Spleen (tissue), 11 donors: Measurements from ENCODE around the gene ARNT2. TPM values are rescaled to one million over a fixed set of nuclear protein-coding genes. Genes with fewer than 3 reads are reported as not detected.
"Not testable (repeated sequence)": the region's sequence is repeated elsewhere in the genome, so short reads cannot be mapped to it uniquely, and the experiment has no call there.

Experiments used
- DNase-seq: peaks from one replicate; pipeline ENCODE4 v3.0.0-alpha.2; 2020
- H3K27ac ChIP-seq, 8 donors: fragments of 200-600 bp; sonication (generic) in 7 of 8; 1 replicate in 4 of 8; 2 replicates in 4 of 8; pipeline versions ENCODE4 v1.5.0 to v1.8.0; 2016 to 2021; ENCODE audit warnings: inconsistent platforms in 4 of 8, mild to moderate bottlenecking in 4 of 8, moderate library complexity in 1 of 8
- H3K27me3 ChIP-seq, 7 donors: fragments of 200-600 bp; sonication (generic) in 6 of 7; replicated peaks in 1 of 7; 1 replicate in 4 of 7; 2 replicates in 3 of 7; pipeline versions ENCODE4 v1.5.0 to v1.8.0; 2016 to 2021; ENCODE audit warnings: inconsistent platforms in 3 of 7, mild to moderate bottlenecking in 1 of 7
- H3K36me3 ChIP-seq, 6 donors: fragments of 200-600 bp; sonication (generic) in 5 of 6; 1 replicate in 4 of 6; 2 replicates in 2 of 6; pipeline versions ENCODE4 v1.5.0 to v1.8.0; 2016 to 2021; ENCODE audit warnings: inconsistent platforms in 2 of 6
- H3K4me1 ChIP-seq, 6 donors: fragments of 200-600 bp; sonication (generic) in 5 of 6; 1 replicate in 3 of 6; 2 replicates in 3 of 6; pipeline versions ENCODE4 v1.5.0 to v1.8.0; 2016 to 2021; ENCODE audit warnings: inconsistent platforms in 3 of 6
- H3K4me3 ChIP-seq, 8 donors: fragments of 200-600 bp; sonication (generic) in 7 of 8; 1 replicate in 4 of 8; 2 replicates in 4 of 8; pipeline versions ENCODE4 v1.5.0 to v1.8.0; 2016 to 2021; ENCODE audit warnings: inconsistent platforms in 4 of 8, mild to moderate bottlenecking in 4 of 8, moderate library complexity in 2 of 8
- H3K9me3 ChIP-seq, 8 donors: fragments of 200-600 bp; sonication (generic) in 7 of 8; 1 replicate in 4 of 8; 2 replicates in 4 of 8; pipeline versions ENCODE4 v1.5.0 to v1.8.0; 2016 to 2021; ENCODE audit warnings: inconsistent platforms in 4 of 8
- POLR2A ChIP-seq, 3 donors: fragments of 450-650 bp; IDR thresholded peaks; one replicate each; pipeline ENCODE4 v1.5.1; 2017; ENCODE audit warnings: antibody characterized with exemption in 3 of 3, mild to moderate bottlenecking in 1 of 3
- POLR2AphosphoS5 ChIP-seq, 3 donors: sonication (generic); formaldehyde crosslinking; IDR thresholded peaks; one replicate each; pipeline ENCODE4 v1.5.1; 2017; ENCODE audit warnings: antibody characterized with exemption in 3 of 3
- WGBS, 5 donors: extraction: QIAGEN DNeasy Blood & Tissue Kit in 3 of 5; methylation state at CpG; one replicate each; pipeline versions ENCODE4 v1.1.5 to v1.1.7; 2013 to 2018; 5-methylcytosine and 5-hydroxymethylcytosine counted together
- intact Hi-C: fragments of 100-400 bp; cut with DNase I; formaldehyde crosslinking; loops from one replicate; pipeline ENCODE4 v1.15.0; 2023; ENCODE audit warnings: low total_unique reads
- polyA plus RNA-seq, 3 donors: library from polyadenylated mRNA; stranded (reverse); fragments of 200-250 nt; gene quantifications; one replicate each; pipeline ENCODE4 v1.2.1, GENCODE V29; 2013
- total RNA-seq, 7 donors: library from RNA; depleted of rRNA in 3 of 7; stranded (reverse); fragments of >200 nt in 3 of 7; fragmentation: NEBNext Ultra II Directional in 4 of 7; extraction: Animal tissue kit (Norgen Biotek cat#: 25700) in 4 of 7; gene quantifications; one replicate each; pipeline versions ENCODE4 v1.1.0 to v1.2.1, GENCODE V29; 2016 to 2021
- TF ChIP-seq, protein P1 (sequence below), 11 experiments: fragments of 200-600 bp in 7 of 11; fragments of 450-650 bp in 4 of 11; sonication (generic) in 4 of 11; IDR thresholded peaks in 8 of 11; conservative IDR thresholded peaks in 3 of 11; 1 replicate in 7 of 11; 2 replicates in 4 of 11; pipeline versions ENCODE4 v1.4.0 to v1.8.0; 2016 to 2021; ENCODE audit warnings: antibody characterized with exemption in 11 of 11, inconsistent platforms in 4 of 11, mild to moderate bottlenecking in 1 of 11
- donor health status: healthy with polysubstance abuse.
- donor health status: DM: no; HTN: no; CAD: no; lungs with moderate emphysema.
- donor health status: DM: no; HTN: no; CAD: no.
- donor health status: Bipolar disorder and iron deficiency.
- donor health status: healthy.
- donor health status: DM: no; HTN: no; CAD: no.
- donor health status: DM: yes; HTN: yes; CAD: no.

Gene ARNT2
- total and polyA plus RNA-seq, 10 donors = 1.9 to 12.3 (median 9.1) TPM

GRCh38 chr15:80389370-80389769 lies 14.8 kb upstream of the ARNT2 start:
- no peak for DNase-seq
- WGBS, 5 donors = 89 to 93% (median 91%) methylated on average over 1 of the region's 1 CpG
- Histone ChIP-seq H3K27ac (no peak overlapping the region), H3K4me1 (peaks cover 0 to 3% (median 0%) of the 10 kb centered on the region in 6 donors), H3K4me3 (no peak overlapping the region), H3K36me3 (no peaks in the 10 kb centered on the region), H3K9me3 (peaks cover 0 to 11% (median 0%) of the 10 kb centered on the region in 8 donors), H3K27me3 (peaks cover 0 to 8% (median 0%) of the 10 kb centered on the region in 7 donors)
- TF ChIP-seq POLR2AphosphoS5 (IDR thresholded peaks at IDR 0.05) (no peak), POLR2A (IDR thresholded peaks at IDR 0.05) (no peak)
- TF ChIP-seq, protein P1, sequence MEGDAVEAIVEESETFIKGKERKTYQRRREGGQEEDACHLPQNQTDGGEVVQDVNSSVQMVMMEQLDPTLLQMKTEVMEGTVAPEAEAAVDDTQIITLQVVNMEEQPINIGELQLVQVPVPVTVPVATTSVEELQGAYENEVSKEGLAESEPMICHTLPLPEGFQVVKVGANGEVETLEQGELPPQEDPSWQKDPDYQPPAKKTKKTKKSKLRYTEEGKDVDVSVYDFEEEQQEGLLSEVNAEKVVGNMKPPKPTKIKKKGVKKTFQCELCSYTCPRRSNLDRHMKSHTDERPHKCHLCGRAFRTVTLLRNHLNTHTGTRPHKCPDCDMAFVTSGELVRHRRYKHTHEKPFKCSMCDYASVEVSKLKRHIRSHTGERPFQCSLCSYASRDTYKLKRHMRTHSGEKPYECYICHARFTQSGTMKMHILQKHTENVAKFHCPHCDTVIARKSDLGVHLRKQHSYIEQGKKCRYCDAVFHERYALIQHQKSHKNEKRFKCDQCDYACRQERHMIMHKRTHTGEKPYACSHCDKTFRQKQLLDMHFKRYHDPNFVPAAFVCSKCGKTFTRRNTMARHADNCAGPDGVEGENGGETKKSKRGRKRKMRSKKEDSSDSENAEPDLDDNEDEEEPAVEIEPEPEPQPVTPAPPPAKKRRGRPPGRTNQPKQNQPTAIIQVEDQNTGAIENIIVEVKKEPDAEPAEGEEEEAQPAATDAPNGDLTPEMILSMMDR (IDR thresholded peaks at IDR 0.05 in 8 of 11, conservative IDR thresholded peaks at IDR 0.05 in 3 of 11) = no peak
- intact Hi-C loops = no loop called here

DNA sequence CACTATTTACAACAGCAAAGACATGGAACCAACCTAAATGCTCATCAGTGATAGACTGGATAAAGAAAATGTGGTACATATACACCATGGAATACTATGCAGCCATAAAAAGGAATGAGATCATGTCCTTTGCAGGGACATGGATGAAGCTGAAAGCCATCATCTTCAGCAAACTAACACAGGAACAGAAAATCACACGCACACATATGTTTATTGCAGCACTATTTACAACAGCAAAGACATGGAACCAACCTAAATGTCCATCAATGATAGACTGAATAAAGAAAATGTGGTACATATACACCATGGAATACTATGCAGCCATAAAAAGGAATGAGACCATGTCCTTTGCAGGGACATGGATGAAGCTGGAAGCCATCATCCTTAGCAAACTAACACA lies 13.2 kb upstream of the ARNT2 start:
- H3K36me3 ChIP-seq, DNase-seq, H3K27me3 ChIP-seq, H3K4me1 ChIP-seq, H3K27ac ChIP-seq, intact Hi-C loops, H3K4me3 ChIP-seq: not testable (repeated sequence)
- peaks cover 0 to 11% (median 0%) of the 10 kb centered on the region in 8 donors for H3K9me3 ChIP-seq
- 83 to 100% (median 95%) methylated on average over 1 of the region's 1 CpG for WGBS, 5 donors

GRCh38 chr15:80395616-80396015 lies 8.6 kb upstream of the ARNT2 start:
- WGBS, 5 donors = 63 to 84% (median 73%) methylated on average over 3 of the region's 3 CpGs
- TF ChIP-seq POLR2A (IDR thresholded peaks at IDR 0.05) (no peak), POLR2AphosphoS5 (IDR thresholded peaks at IDR 0.05) (no peak)
- TF ChIP-seq, protein P1 (IDR thresholded peaks at IDR 0.05 in 8 of 11, conservative IDR thresholded peaks at IDR 0.05 in 3 of 11) = no peak
- Histone ChIP-seq H3K4me1 (no peaks in the 10 kb centered on the region), H3K27ac (no peak overlapping the region), H3K36me3 (no peaks in the 10 kb centered on the region), H3K9me3 (peaks cover 0 to 6% (median 0%) of the 10 kb centered on the region in 8 donors), H3K27me3 (peaks cover 0 to 28% (median 0%) of the 10 kb centered on the region in 7 donors), H3K4me3 (no peak overlapping the region)
- no peak for DNase-seq
- intact Hi-C loops = no loop called here

GRCh38 chr15:80396096-80396495 lies 8.1 kb upstream of the ARNT2 start:
- no peak for TF ChIP-seq POLR2AphosphoS5 (IDR thresholded peaks at IDR 0.05)
- no peak for TF ChIP-seq POLR2A (IDR thresholded peaks at IDR 0.05)
- TF ChIP-seq, protein P1 (IDR thresholded peaks at IDR 0.05 in 8 of 11, conservative IDR thresholded peaks at IDR 0.05 in 3 of 11) = no peak
- intact Hi-C loops = no loop called here

DNA sequence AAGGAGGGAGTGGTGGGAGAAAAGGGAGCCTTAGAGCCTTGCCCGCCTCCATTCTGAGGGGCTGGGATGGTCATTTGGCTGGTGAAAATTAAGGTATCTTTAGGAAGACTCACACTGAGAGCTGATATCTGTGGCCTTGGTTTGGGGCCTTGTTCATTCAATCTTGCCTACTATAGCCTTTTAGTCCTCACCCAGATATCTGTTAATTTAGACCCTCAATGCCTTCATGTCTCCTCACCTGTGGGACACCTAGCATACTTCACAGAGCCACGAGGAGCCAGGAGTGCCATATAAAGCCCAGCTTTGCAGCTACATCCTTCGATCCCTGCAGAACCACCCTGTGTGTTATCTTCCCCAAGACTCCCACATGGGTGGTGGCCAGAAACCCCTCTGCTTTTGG lies 4.7 kb upstream of the ARNT2 start:
- Histone ChIP-seq H3K9me3 (no peaks in the 10 kb centered on the region), H3K27me3 (peaks cover 0 to 67% (median 21%) of the 10 kb centered on the region in 7 donors), H3K36me3 (no peaks in the 10 kb centered on the region), H3K4me1 (peaks cover 0 to 14% (median 4%) of the 10 kb centered on the region in 6 donors), H3K27ac (no peak overlapping the region), H3K4me3 (no peak overlapping the region)
- TF ChIP-seq POLR2A (IDR thresholded peaks at IDR 0.05) (no peak), POLR2AphosphoS5 (IDR thresholded peaks at IDR 0.05) (no peak)
- TF ChIP-seq, protein P1 (IDR thresholded peaks at IDR 0.05 in 8 of 11, conservative IDR thresholded peaks at IDR 0.05 in 3 of 11) = no peak
- intact Hi-C loops = no loop called here
- 84 to 89% (median 86%) methylated on average over 3 of the region's 3 CpGs for WGBS, 5 donors
- no peak for DNase-seq

More at GRCh38 chr15:80396096-80396495, 8.1 kb upstream of the ARNT2 start:
- Histone ChIP-seq H3K9me3 (peaks cover 0 to 3% (median 0%) of the 10 kb centered on the region in 8 donors), H3K4me3 (no peak overlapping the region), H3K36me3 (no peaks in the 10 kb centered on the region), H3K4me1 (no peaks in the 10 kb centered on the region), H3K27me3 (peaks cover 0 to 32% (median 0%) of the 10 kb centered on the region in 7 donors), H3K27ac (no peak overlapping the region)
- 78 to 88% (median 85%) methylated on average over 7 of the region's 7 CpGs for WGBS, 5 donors
- DNase-seq = no peak
